Activated T-cell treated with anti-CD3 and anti-CD28 coated beads, Interleukin-2, amount 50 U/mL, for 48 hours (primary cell): Measurements from ENCODE around the gene SARDH.
"Not testable (repeated sequence)": the region's sequence is repeated elsewhere in the genome, so short reads cannot be mapped to it uniquely, and the experiment has no call there.

Experiments used
- DNase-seq, 2 experiments: peaks; one replicate each; pipeline ENCODE4 v3.0.0-alpha.2; 2020

The SARDH gene

GRCh38 chr9:133775951-133776905 is 38.1 kb upstream of the SARDH start:
- no peak for DNase-seq

- DNase-seq: no peak
Measured at GRCh38 chr9:133775291-133775690, 37.1 kb upstream of the SARDH start.

- no peak for DNase-seq
Measured at GRCh38 chr9:133774799-133775198, 36.6 kb upstream of the SARDH start.

- DNase-seq: no peak
Measured at GRCh38 chr9:133773889-133774655, 35.9 kb upstream of the SARDH start.

GRCh38 chr9:133772581-133772980 is 34.4 kb upstream of the SARDH start:
- no peak for DNase-seq

GRCh38 chr9:133771486-133772482 is 33.6 kb upstream of the SARDH start:
- no peak for DNase-seq

GRCh38 chr9:133770076-133770777 is 32.1 kb upstream of the SARDH start:
- peak in 1 of 2 experiments; percentile 10 for DNase-seq

- DNase-seq: peak in 1 of 2 experiments; percentile 1
Measured at GRCh38 chr9:133769511-133770075, 31.4 kb upstream of the SARDH start.

GRCh38 chr9:133768859-133769510 is 30.8 kb upstream of the SARDH start:
- DNase-seq: peak; percentile 16 to 19

GRCh38 chr9:133768371-133768858 is 30.3 kb upstream of the SARDH start:
- DNase-seq: peak; percentile 1 to 5

GRCh38 chr9:133767625-133768024 is 29.5 kb upstream of the SARDH start:
- peak in 1 of 2 experiments; percentile 5 for DNase-seq

GRCh38 chr9:133767008-133767407 is 28.9 kb upstream of the SARDH start:
- DNase-seq: no peak

GRCh38 chr9:133766234-133766633 is 28.1 kb upstream of the SARDH start:
- not testable (repeated sequence) for DNase-seq

- peak; percentile 7 to 8 for DNase-seq
Measured at GRCh38 chr9:133763272-133764183, 25.4 kb upstream of the SARDH start.

- peak; percentile 2 to 3 for DNase-seq
Measured at GRCh38 chr9:133762488-133763271, 24.5 kb upstream of the SARDH start.

- DNase-seq: peak in 1 of 2 experiments; percentile 5
Measured at GRCh38 chr9:133761641-133762248, 23.6 kb upstream of the SARDH start.

- DNase-seq: no peak
Measured at GRCh38 chr9:133760713-133761290, 22.6 kb upstream of the SARDH start.

- DNase-seq: no peak
Measured at GRCh38 chr9:133759946-133760345, 21.8 kb upstream of the SARDH start.
